HepG2 (cell line): Measurements from ENCODE around the gene CYSTM1. TPM values are rescaled to one million over a fixed set of nuclear protein-coding genes. Genes with fewer than 3 reads are reported as not detected.

Source experiments
- ATAC-seq: fragments of 200-7000 bp; cut with Tn5 transposase; 3 replicates; pipeline ENCODE4 v1.9.1; 2020; ENCODE audit warnings: mild to moderate bottlenecking, moderate library complexity
- BruUV-seq: library from RNA; stranded (reverse); fragments of 400-500 nt; replicated peaks from 2 replicates; lab custom pipeline; 2021; lab: Mats Ljungman, UMichigan
- CTCF ChIA-PET: fragments of 300-600 bp; formaldehyde crosslinking; extraction: SDS; loops from one replicate; lab custom pipeline; 2021; ENCODE audit warnings: low total read pairs, inconsistent platforms, low intra/inter-chr PET ratio; lab: Yijun Ruan, JAX
- POLR2A ChIA-PET: fragments of 350-600 bp; sonication (Branson Sonifier 250); formaldehyde crosslinking; loops from one replicate; lab custom pipeline; 2020; ENCODE audit warnings: antibody characterized with exemption, inconsistent platforms; lab: Yijun Ruan, JAX
- DNase-seq: peaks from one replicate; pipeline ENCODE4 v3.0.0-alpha.2; 2015; ENCODE audit warnings: low spot score
- FAIRE-seq: peaks from 3 replicates; lab custom pipeline; 2011; peaks lifted over from hg19 to GRCh38; lab: Jason Lieb, UNC
- H2AFZ ChIP-seq: one replicate; pipeline ENCODE4 v1.6.1; 2011; ENCODE audit warnings: low read length, inconsistent platforms
- H3K27ac ChIP-seq: fragments of 300-600 bp; 3 replicates; pipeline ENCODE4 v1.8.0; 2011; ENCODE audit warnings: mixed run types, mild to moderate bottlenecking, mixed read lengths, low read length, inconsistent platforms; ENCODE audit not compliant: insufficient read depth; ENCODE audit errors: extremely low read length
- H3K27me3 ChIP-seq, 2 experiments: fragments of 200-600 bp in 1 of 2; 2 replicates in 1 of 2; 3 replicates in 1 of 2; pipeline versions ENCODE4 v1.6.0 to v1.8.0; 2011; ENCODE audit warnings: low read length in 2 of 2, mild to moderate bottlenecking in 2 of 2, moderate library complexity in 2 of 2, inconsistent platforms in 1 of 2; ENCODE audit not compliant: insufficient read depth in 2 of 2, control insufficient read depth in 1 of 2
- H3K36me3 ChIP-seq, 2 experiments: fragments of 200-600 bp in 1 of 2; replicated peaks in 1 of 2; 2 replicates in 1 of 2; 3 replicates in 1 of 2; pipeline versions ENCODE4 v1.5.1 to v1.8.0; 2011; ENCODE audit warnings: low read length in 2 of 2, inconsistent platforms in 1 of 2; ENCODE audit not compliant: insufficient read depth in 2 of 2, control insufficient read depth in 1 of 2
- H3K4me1 ChIP-seq: 2 replicates; pipeline ENCODE4 v1.5.1; 2012; ENCODE audit warnings: low read length, inconsistent platforms; ENCODE audit not compliant: insufficient read depth
- H3K4me2 ChIP-seq: 2 replicates; pipeline ENCODE4 v1.6.0; 2011; ENCODE audit warnings: low read depth, low read length, inconsistent platforms
- H3K4me3 ChIP-seq, 3 experiments: fragments of 200-600 bp in 1 of 3; sonication (generic), shearing (Covaris generic) in 1 of 3; replicated peaks in 1 of 3; 2 replicates each; pipeline ENCODE4 v1.5.1; 2011 to 2016; ENCODE audit warnings: low read length in 3 of 3, inconsistent platforms in 2 of 3, low read depth in 2 of 3, mild to moderate bottlenecking in 2 of 3, control low read depth in 1 of 3, mixed read lengths in 1 of 3; ENCODE audit not compliant: insufficient read depth in 1 of 3
- H3K79me2 ChIP-seq: one replicate; pipeline ENCODE4 v1.6.1; 2011; ENCODE audit warnings: low read length, inconsistent platforms; ENCODE audit not compliant: insufficient read depth
- H3K9ac ChIP-seq: 2 replicates; pipeline ENCODE4 v1.6.0; 2011; ENCODE audit warnings: mild to moderate bottlenecking, low read depth, low read length, inconsistent platforms; ENCODE audit not compliant: insufficient read depth
- H3K9me3 ChIP-seq: 2 replicates; pipeline ENCODE4 v1.5.1; 2012; ENCODE audit warnings: mild to moderate bottlenecking, low read length
- H4K20me1 ChIP-seq: 2 replicates; pipeline ENCODE4 v1.6.0; 2011; ENCODE audit warnings: inconsistent platforms, mild to moderate bottlenecking, low read length, moderate library complexity; ENCODE audit not compliant: insufficient read depth
- ATF1 ChIP-seq: IDR thresholded peaks from 2 replicates; pipeline ENCODE4 v1.6.1; 2016; ENCODE audit warnings: mild to moderate bottlenecking, control low read depth
- FOXA1 ChIP-seq, 2 experiments: fragments of 450-650 bp in 1 of 2; sonication (generic) in 1 of 2; formaldehyde crosslinking in 1 of 2; IDR thresholded peaks; 2 replicates each; pipeline versions ENCODE4 v1.4.0 to v1.6.1; 2016 to 2020; ENCODE audit warnings: missing genetic modification reagents in 1 of 2
- FOXA3 ChIP-seq: IDR thresholded peaks from 2 replicates; pipeline ENCODE4 v1.6.1; 2016; ENCODE audit warnings: missing genetic modification reagents, missing compliant biosample characterization
- NFE2L1 ChIP-seq: sonication (generic); formaldehyde crosslinking; IDR thresholded peaks from 2 replicates; pipeline ENCODE4 v1.4.0; 2020; ENCODE audit warnings: missing genetic modification reagents, mild to moderate bottlenecking, borderline replicate concordance
- POLR2AphosphoS2 ChIP-seq: IDR thresholded peaks from 2 replicates; pipeline ENCODE4 v1.6.1; 2011; ENCODE audit warnings: low read depth, low read length, improper control_type of control experiment
- RBM22 ChIP-seq: fragments of 200-400 bp; formaldehyde crosslinking; optimal IDR thresholded peaks from 2 replicates; pipeline ENCODE3; 2017; ENCODE audit warnings: mild to moderate bottlenecking, low read length, moderate library complexity
- SMAD1 ChIP-seq: sonication (generic); formaldehyde crosslinking; IDR thresholded peaks from 2 replicates; pipeline ENCODE4 v1.4.0; 2020; ENCODE audit warnings: missing genetic modification reagents, low read depth, mild to moderate bottlenecking, borderline replicate concordance
- TBX2 ChIP-seq: sonication (generic); formaldehyde crosslinking; IDR thresholded peaks from 2 replicates; pipeline ENCODE4 v1.5.0; 2020; ENCODE audit warnings: missing genetic modification reagents, mild to moderate bottlenecking, borderline replicate concordance
- TCF7 ChIP-seq: sonication (generic); IDR thresholded peaks from 2 replicates; pipeline ENCODE4 v1.6.1; 2016; ENCODE audit warnings: antibody characterized with exemption, low read depth
- TP53 ChIP-seq: sonication (generic); formaldehyde crosslinking; conservative IDR thresholded peaks from 2 replicates; pipeline ENCODE4 v1.4.0; 2020; ENCODE audit warnings: missing genetic modification reagents
- WIZ ChIP-seq: sonication (generic); formaldehyde crosslinking; IDR thresholded peaks from 2 replicates; pipeline ENCODE4 v1.5.1; 2020; ENCODE audit warnings: mild to moderate bottlenecking, missing genetic modification reagents
- ZFP36 ChIP-seq: fragments of 150-350 bp; IDR thresholded peaks from 2 replicates; pipeline ENCODE4 v1.6.1; 2018; ENCODE audit warnings: borderline replicate concordance, low read length, low read depth; ENCODE audit not compliant: partially characterized antibody
- ZFYVE20 ChIP-seq: sonication (generic); formaldehyde crosslinking; IDR thresholded peaks from 2 replicates; pipeline ENCODE4 v1.8.0; 2023; ENCODE audit warnings: low read depth, mild to moderate bottlenecking, moderate library complexity, missing genetic modification reagents, borderline replicate concordance
- ZNF577 ChIP-seq: sonication (generic); formaldehyde crosslinking; IDR thresholded peaks from 2 replicates; pipeline ENCODE4 v1.4.0; 2020; ENCODE audit warnings: mild to moderate bottlenecking, low read depth, missing genetic modification reagents, borderline replicate concordance
- WGBS: methylation state at CpG from one replicate; pipeline ENCODE4 v1.1.6; 2017; ENCODE audit warnings: low lambda C conversion rate; 5-methylcytosine and 5-hydroxymethylcytosine counted together
- in situ Hi-C: cut with HindIII; loops from 2 replicates; pipeline ENCODE4 v1.10.0; 2017; ENCODE audit warnings: low pct_unique_long_range_greater_than_20kb; ENCODE audit not compliant: extremely low pct_ligation_motif_present
- intact Hi-C: fragments of 100-400 bp; cut with micrococcal nuclease; formaldehyde crosslinking; loops from one replicate; pipeline ENCODE4 v1.10.0; 2022; ENCODE audit not compliant: unreplicated experiment
- polyA plus RNA-seq, 8 experiments: library from polyadenylated mRNA; depleted of rRNA in 3 of 8; stranded (reverse) in 7 of 8; unstranded in 1 of 8; fragments of >200 nt; fragmentation: Illumina TruSeq in 4 of 8; extraction: Trizol in 4 of 8; gene quantifications; 2 replicates each; pipeline versions ENCODE4 v1.2.1 to v1.2.3, GENCODE V29; 2011 to 2016; ENCODE audit warnings: low read depth in 4 of 8, missing spikeins in 1 of 8, mixed read lengths in 1 of 8; ENCODE audit not compliant: insufficient read depth in 1 of 8
- total RNA-seq, 5 experiments: library from RNA; depleted of rRNA; stranded (reverse); fragments of >200 nt; fragmentation: Illumina TruSeq; extraction: Trizol; gene quantifications; 2 replicates each; pipeline ENCODE4 v1.2.3, GENCODE V29; 2016; ENCODE audit warnings: low read depth in 1 of 5
- TF ChIP-seq, protein P1 (sequence below): sonication (generic); formaldehyde crosslinking; IDR thresholded peaks from 2 replicates; pipeline ENCODE4 v1.4.0; 2020; ENCODE audit warnings: missing genetic modification reagents

The CYSTM1 gene
- total and polyA plus RNA-seq, 2 of the 13 experiments (the other 11 are each of a cell fraction or from before 2014, with no cell fraction given), result 40.0 to 73.4 TPM

DNA sequence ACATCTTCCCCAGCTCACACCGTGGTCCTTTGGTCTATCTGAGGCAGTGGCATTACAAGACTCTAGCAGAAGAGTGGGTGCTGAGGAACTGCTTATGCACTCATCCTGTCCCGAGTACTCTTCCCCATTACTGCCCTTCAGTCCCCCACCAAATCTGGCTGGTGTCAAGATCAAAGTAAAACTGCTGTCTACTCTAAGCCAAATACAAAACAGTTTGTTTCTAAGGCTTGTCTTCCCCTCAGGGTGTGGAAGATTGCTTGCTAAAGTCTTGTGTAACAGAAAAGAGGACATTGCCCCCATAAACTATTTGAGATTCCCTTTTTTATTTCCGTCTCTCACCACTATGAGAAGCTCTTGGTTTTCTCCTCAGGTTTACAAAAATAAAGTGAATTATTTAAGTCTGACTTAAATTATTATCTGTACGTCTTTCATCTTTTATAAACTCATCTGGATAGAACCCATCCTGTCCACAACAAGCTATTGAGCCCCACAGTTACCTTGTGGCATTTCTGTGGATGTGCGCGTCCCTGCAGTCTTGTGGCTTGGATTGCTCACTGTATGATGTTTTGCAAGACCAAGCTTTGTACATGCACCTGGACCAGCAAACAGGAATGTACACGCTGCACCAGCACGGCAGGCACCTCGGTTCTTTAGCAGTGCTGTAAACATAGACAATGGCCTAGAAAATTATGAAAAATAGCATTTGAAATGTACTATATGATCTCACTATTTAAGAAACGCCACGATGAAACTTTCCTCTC is 61.0 kb downstream of the CYSTM1 start (continued):
- TF ChIP-seq, protein P1, sequence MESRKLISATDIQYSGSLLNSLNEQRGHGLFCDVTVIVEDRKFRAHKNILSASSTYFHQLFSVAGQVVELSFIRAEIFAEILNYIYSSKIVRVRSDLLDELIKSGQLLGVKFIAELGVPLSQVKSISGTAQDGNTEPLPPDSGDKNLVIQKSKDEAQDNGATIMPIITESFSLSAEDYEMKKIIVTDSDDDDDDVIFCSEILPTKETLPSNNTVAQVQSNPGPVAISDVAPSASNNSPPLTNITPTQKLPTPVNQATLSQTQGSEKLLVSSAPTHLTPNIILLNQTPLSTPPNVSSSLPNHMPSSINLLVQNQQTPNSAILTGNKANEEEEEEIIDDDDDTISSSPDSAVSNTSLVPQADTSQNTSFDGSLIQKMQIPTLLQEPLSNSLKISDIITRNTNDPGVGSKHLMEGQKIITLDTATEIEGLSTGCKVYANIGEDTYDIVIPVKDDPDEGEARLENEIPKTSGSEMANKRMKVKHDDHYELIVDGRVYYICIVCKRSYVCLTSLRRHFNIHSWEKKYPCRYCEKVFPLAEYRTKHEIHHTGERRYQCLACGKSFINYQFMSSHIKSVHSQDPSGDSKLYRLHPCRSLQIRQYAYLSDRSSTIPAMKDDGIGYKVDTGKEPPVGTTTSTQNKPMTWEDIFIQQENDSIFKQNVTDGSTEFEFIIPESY (CRISPR knock-in tag), result peak; percentile 52; the same call in 1 of the 2 replicates
- TF ChIP-seq TCF7 (0 out of 2 replicates have a peak, but pooled peaks have one; percentile 21), FOXA1 (IDR thresholded peaks at IDR 0.05) (no peak), FOXA1 (CRISPR knock-in tag; IDR thresholded peaks at IDR 0.05) (peak; percentile 39; the same call in 1 of the 2 replicates), SMAD1 (CRISPR knock-in tag) (no peak), TP53 (CRISPR knock-in tag) (no peak), WIZ (CRISPR knock-in tag) (no peak), FOXA3 (CRISPR knock-in tag) (0 out of 2 replicates have a peak, but pooled peaks have one; percentile 11), ATF1 (CRISPR knock-in tag) (no peak)

DNA sequence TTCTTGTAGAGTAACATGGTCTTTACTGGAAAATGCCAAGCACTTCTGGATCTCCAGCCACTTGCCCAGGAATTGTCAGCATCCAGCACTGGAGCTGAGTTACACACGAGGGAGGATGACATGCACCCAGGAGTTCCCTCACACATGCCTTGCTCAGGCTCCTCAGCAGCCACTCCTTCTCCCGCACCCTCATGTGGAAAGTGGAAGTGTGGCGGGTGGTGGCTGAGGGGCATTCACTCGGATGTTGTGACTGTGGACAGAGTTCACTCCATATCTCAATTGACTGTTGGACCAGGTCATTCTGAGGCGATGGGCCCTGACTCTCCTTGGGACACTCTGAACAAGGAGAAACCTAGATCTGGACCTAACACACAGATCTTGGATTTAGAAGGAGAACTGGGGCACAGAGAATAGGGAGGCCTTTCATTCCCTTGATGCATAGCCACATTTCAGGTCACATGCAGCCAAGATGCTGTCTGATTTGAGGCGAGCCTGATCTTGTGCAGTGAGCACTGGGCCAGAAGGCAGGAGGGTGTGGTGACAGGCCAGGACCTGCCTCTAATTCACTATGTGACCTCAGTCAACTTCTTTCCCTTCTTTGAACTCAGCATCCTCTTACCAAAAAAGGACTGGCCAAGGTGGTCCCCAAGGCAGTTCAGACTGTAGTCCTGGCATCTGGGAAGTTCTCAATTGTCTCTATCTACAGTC is 62.1 kb downstream of the CYSTM1 start:
- 91% methylated on average over 5 of the region's 6 CpGs for WGBS
- Histone ChIP-seq H3K9me3 (no peaks in the 10 kb centered on the region), H3K4me3 (no peak overlapping the region), H3K27ac (no peak overlapping the region), H3K9ac (no peak overlapping the region), H2AFZ (no peak overlapping the region), H3K4me1 (peaks cover 50% of the 10 kb centered on the region), H3K27me3 (no peaks in the 10 kb centered on the region), H3K36me3 (no peaks in the 10 kb centered on the region; a peak in 1 of 5 replicates), H3K79me2 (peaks cover 3% of the 10 kb centered on the region), H4K20me1 (no peaks in the 10 kb centered on the region), H3K4me2 (no peak overlapping the region)
- BruUV-seq, result no TSS peak
- POLR2A ChIA-PET, result no interaction called here
- intact Hi-C loops (no loop called here), in situ Hi-C loops (no loop called here)
- no peak for ATAC-seq
- no peak for DNase-seq
- FAIRE-seq, result no peak
- TF ChIP-seq NFE2L1 (CRISPR knock-in tag), result no peak
- no peak for TF ChIP-seq RBM22
- TF ChIP-seq ZFYVE20 (CRISPR knock-in tag), result no peak
- no peak for TF ChIP-seq POLR2AphosphoS2
- no peak for TF ChIP-seq ZFP36
- no peak for TF ChIP-seq ZNF577
- TF ChIP-seq TBX2 (CRISPR knock-in tag), result no peak
- CTCF ChIA-PET, result no interaction called here
